Right cardiac atrium (tissue), 5 donors: Measurements from ENCODE around the gene HIC1. TPM values are rescaled to one million over a fixed set of nuclear protein-coding genes. Genes with fewer than 3 reads are reported as not detected.

Experiments
- ATAC-seq, 2 donors: fragments of 200-7000 bp; cut with Tn5 transposase; one replicate each; pipeline versions ENCODE4 v1.8.0 to v1.9.1; 2020; ENCODE audit warnings: moderate library complexity in 2 of 2, mild to moderate bottlenecking in 1 of 2
- DNase-seq, 3 donors: peaks; one replicate each; pipeline ENCODE4 v3.0.0-alpha.2; 2020
- H3K27ac ChIP-seq: one replicate; pipeline ENCODE4 v1.5.1; 2013; ENCODE audit warnings: mild to moderate bottlenecking, low read length, control low read depth, moderate library complexity
- H3K27me3 ChIP-seq: one replicate; pipeline ENCODE4 v1.6.1; 2013; ENCODE audit not compliant: control insufficient read depth, insufficient read depth
- H3K4me1 ChIP-seq: one replicate; pipeline ENCODE4 v1.6.1; 2013; ENCODE audit warnings: low read length; ENCODE audit not compliant: control insufficient read depth, insufficient read depth
- H3K4me3 ChIP-seq: one replicate; pipeline ENCODE4 v1.5.1; 2013; ENCODE audit warnings: low read length, control low read depth
- H3K9me3 ChIP-seq: one replicate; pipeline ENCODE4 v1.6.1; 2013; ENCODE audit warnings: low read length; ENCODE audit not compliant: control insufficient read depth
- WGBS: extraction: QIAGEN DNeasy Blood & Tissue Kit; methylation state at CpG from one replicate; pipeline ENCODE4 v1.1.7; 2013; 5-methylcytosine and 5-hydroxymethylcytosine counted together
- intact Hi-C, 4 donors: fragments of 100-400 bp; cut with DNase I; formaldehyde crosslinking; loops; one replicate each; pipeline versions ENCODE4 v1.11.0 to v1.14.0; 2022 to 2023
- polyA plus RNA-seq: library from polyadenylated mRNA; stranded (reverse); fragments of 200-250 nt; gene quantifications from one replicate; pipeline ENCODE4 v1.2.3, GENCODE V29; 2013
- total RNA-seq, 4 donors: library from RNA; stranded (reverse); fragmentation: NEBNext Ultra II Directional; extraction: Animal tissue kit (Norgen Biotek cat#: 25700); gene quantifications; one replicate each; pipeline ENCODE4 v1.2.1, GENCODE V29; 2021
- donor health status: healthy with polysubstance abuse.
- donor health status: DM: no; HTN: yes; CAD: no.
- donor health status: DM: no; HTN: no; CAD: no.
- donor health status: DM: no; HTN: yes; CAD: no; lungs with severe emphysema.
- donor health status: DM: yes; HTN: yes; CAD: no.

HIC1 gene
- total and polyA plus RNA-seq, 5 donors, result 10.3 to 33.0 (median 24.2) TPM

DNA sequence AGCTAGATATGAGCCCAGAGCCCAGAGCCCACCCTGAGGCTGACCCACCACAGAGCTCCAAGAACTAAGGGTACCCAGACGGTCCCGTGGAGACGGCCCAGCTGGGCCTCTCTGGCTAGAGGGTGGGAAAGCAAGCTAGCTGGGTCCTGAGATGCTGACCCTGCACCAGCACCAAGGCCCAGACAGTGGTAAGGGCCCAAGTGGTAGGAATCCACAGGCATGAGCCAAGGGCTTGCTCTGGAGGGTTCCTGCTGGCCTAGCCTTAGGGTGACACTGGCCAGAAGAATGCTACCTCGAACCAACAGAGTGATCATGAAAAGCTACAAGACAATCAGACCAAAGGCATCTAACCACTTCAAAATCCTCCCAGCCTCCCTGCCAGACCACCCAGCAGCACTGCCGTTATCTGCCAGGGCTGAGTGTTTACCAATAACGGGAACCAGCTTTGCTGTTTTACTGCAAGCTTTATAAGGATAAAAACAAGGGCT is 13.2 kb downstream of the HIC1 start:
- Histone ChIP-seq H3K9me3 (no peaks in the 10 kb centered on the region), H3K4me3 (no peak overlapping the region), H3K4me1 (peaks cover 15% of the 10 kb centered on the region), H3K27ac (peak overlapping the region; percentile 83), H3K27me3 (no peaks in the 10 kb centered on the region)
- 56% methylated on average over 6 of the region's 6 CpGs for WGBS
- intact Hi-C loops, result loop anchor here in 1 of 4 donors (10.0 kb wide), 1 partner anchor 57 kb away; no protein-coding TSS in a partner anchor
- no peak for ATAC-seq
- peak in 1 of 3 donors; percentile 57 for DNase-seq

DNA sequence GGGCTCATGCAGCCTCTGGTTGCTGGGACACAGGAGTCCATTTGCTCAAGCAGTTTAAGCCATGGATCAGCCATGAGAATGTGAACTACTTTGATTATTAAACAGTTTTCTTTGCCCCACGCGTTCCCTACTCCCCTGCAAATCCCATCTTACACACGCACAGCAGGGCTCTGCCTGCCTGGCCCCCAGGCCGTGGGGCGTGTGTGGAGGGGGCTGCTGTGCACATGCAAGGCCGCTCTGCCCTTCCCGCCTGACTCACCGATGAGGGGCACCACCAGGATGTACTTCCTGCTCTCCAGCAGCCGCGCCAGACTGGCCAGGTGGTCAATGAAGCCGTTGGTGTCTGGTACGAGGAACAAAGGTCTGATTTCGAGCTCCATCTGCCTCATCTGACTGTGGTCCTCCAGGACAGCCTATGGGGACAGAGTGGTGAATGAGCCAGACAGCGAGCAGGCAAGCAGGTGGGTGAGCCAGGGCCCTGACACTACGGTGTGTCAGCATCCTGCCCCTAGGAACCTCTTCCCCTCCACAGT is 13.7 kb downstream of the HIC1 start:
- H3K9me3 ChIP-seq, result no peaks in the 10 kb centered on the region
- intact Hi-C loops, result loop anchor here in 1 of 4 donors (10.0 kb wide), 1 partner anchor 56 kb away; no protein-coding TSS in a partner anchor
- DNase-seq, result peak; percentile 28 to 60 (median 53)
- H3K27me3 ChIP-seq, result no peaks in the 10 kb centered on the region
- ATAC-seq, result no peak
- no peak overlapping the region for H3K4me3 ChIP-seq
- peaks cover 15% of the 10 kb centered on the region for H3K4me1 ChIP-seq
- peak overlapping the region; percentile 83 for H3K27ac ChIP-seq
- WGBS, result 70% methylated on average over 15 of the region's 15 CpGs

DNA sequence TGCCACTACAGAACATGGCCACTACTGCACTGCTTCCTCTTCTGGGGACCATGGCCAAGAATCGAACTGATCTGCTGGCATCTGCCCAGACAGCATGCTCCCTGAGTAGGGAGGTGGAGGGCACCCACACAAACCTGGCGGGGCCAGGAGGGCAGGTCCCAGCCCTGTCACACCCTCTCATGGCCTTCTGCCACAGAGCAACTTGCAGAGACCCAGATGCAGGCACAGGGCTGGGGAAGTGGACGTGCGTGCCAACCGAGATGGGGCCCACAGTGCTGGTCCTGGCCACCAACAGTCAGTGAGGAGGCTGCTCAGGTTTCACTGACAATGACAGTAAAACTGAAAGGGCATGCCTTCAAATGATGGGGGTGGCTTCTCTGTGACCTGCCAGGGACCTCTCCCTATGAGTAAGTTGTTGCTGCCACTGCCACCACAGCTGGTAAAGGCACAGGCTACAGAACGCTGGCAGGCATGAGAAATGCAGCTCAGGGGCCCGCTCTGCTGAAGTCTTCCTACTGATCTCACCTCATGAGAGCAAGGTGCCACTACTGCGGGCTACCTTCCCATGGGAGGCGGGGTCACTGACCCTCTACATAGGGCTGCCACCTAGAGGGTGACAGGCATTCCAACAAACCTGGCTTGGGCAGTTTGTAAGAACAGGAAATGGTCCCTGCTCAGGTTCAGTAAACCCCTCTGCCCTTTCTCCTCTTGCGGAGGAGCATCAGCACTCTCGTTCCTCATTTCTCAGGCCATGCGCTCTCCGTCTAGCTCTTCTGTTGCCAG is 15.5 kb downstream of the HIC1 start:
- Histone ChIP-seq H3K27ac (peak overlapping the region; percentile 85), H3K4me1 (peaks cover 18% of the 10 kb centered on the region), H3K9me3 (no peaks in the 10 kb centered on the region), H3K27me3 (no peaks in the 10 kb centered on the region), H3K4me3 (no peak overlapping the region)
- intact Hi-C loops, result no loop called here
- 83% methylated on average over 13 of the region's 13 CpGs for WGBS
- DNase-seq (peak; percentile 22 to 66 (median 52)), ATAC-seq (no peak)

DNA sequence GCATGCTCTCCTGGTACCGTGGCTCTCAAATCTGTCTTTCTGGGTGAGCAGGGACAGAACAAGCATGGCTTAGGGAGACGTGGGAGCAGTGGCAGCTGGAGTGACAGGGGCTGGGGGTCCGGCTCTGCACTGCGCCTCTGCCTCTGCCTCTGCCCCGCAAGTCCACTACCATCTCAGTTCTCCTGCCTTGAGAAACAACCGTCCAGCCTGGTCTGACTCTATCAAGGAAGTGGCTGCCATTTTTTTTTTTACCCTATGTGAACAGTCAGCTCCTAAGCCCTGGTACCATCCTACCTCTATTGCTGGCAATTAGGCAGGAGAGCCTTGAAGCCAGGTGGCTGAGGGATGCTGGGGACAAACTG is 16.1 kb downstream of the HIC1 start:
- DNase-seq (peak in 2 of 3 donors; percentile 0 to 7), ATAC-seq (no peak)
- H3K4me3 ChIP-seq, result no peak overlapping the region
- WGBS, result 84% methylated on average over 6 of the region's 6 CpGs
- peaks cover 23% of the 10 kb centered on the region for H3K4me1 ChIP-seq
- no peaks in the 10 kb centered on the region for H3K9me3 ChIP-seq
- no peaks in the 10 kb centered on the region for H3K27me3 ChIP-seq
- intact Hi-C loops, result no loop called here
- peak overlapping the region; percentile 85 for H3K27ac ChIP-seq

DNA sequence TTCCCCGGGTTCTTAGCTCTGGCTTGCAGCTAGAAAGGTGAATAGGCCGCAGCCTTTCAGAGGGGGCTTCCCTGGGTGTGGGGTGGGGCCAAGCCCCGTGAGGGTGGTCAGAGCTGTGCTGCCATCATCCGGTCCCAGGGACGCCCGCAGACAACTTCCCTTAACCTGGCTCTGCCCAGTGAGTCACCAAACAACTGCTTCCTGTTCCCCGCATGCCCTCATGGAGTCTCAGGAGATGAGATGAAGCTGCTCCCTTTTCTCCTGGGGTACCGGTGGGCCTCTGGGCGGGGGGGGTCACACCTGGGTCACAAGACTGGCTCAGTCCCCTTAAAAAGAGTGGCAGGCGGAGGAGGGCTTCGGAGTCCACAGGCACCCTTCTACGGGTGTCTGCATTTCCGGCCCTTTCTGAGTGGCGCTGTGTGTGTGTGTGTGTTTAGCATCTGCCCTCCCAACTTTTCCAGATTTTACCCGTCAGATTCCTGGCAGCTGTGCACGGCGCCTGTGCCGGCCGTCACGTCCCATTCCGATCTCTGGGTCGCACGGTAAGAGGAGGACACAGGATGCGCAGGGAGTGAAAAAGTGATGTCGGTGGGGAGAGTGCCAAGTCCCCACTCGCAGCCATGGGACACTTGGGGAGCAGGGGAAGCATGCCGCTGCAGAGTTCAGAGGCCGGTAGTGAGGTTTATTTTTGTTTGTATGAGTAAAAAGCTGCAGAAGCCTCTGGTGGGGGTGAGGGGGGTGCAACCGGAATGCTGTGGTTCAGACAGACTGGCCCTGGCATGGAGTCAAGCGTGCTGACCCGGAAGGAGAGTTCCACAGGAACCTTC is 16.8 kb downstream of the HIC1 start:
- no peaks in the 10 kb centered on the region for H3K27me3 ChIP-seq
- ATAC-seq (peak; percentile 65), DNase-seq (peak; percentile 76 to 90 (median 89))
- 47% methylated on average over 31 of the region's 31 CpGs for WGBS
- intact Hi-C loops, result no loop called here
- peak overlapping the region; percentile 85 for H3K27ac ChIP-seq
- no peaks in the 10 kb centered on the region for H3K9me3 ChIP-seq
- H3K4me1 ChIP-seq, result peaks cover 26% of the 10 kb centered on the region
- H3K4me3 ChIP-seq, result no peak overlapping the region

DNA sequence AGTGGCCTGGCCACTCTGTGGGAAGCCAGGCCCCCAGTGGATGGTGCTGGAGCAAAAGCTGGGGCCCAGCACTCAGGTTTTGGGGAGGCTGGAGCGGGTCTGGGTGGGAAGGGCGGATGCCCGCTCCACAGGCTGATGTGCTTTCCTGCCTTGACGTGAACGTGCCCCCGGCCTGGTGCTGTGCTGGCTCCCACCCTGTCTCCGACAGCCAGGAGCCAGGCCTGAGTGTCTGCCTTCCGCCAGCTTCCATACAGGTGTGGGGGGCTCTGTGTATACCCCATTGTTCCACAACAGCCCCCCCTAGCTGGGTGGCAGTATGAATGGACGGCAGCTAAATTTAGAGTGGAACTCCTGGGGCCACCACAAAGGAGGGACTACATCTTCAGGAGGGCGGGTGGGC is 20.0 kb downstream of the HIC1 start:
- no peak overlapping the region for H3K4me3 ChIP-seq
- H3K4me1 ChIP-seq, result peaks cover 19% of the 10 kb centered on the region
- no peaks in the 10 kb centered on the region for H3K9me3 ChIP-seq
- peak overlapping the region; percentile 78 for H3K27ac ChIP-seq
- ATAC-seq, result no peak
- 63% methylated on average over 10 of the region's 10 CpGs for WGBS
- intact Hi-C loops, result no loop called here
- peak in 1 of 3 donors; percentile 55 for DNase-seq
- no peaks in the 10 kb centered on the region for H3K27me3 ChIP-seq

DNA sequence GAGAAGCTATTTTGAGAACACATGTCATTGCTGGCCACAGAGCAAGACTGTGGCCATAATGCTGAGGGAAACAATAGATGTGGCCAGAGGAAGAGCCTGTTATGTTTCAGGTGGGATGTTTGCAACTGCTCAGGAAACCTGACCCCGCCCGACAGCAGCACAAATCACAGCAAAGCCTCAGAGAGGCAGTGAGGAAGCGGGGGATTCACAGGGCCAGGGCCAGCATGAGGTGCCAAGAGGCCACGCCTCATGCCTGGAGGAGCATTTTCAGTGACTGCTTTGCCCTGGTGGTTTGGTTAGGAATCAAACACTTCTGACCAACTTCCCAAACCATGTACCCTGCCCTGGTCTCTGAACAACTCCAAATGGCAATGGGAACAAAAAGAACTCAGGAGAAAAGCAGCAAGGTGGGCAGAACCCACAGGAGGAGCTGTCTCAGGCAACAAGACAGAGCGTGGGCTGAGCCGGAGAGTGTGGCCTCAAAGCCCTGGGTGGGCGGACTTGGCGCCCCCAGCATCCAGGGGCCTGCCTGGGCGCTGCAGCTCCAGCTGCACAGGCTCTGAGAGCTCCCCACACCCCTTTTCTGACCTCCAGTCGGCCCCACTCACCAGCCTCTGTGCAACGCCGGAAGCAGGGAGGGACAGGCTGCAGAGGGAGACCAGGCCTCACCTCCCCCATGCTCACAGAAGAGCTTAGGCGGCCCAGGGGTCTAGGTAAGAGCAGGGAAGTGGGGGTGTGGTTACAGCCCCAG is 20.6 kb downstream of the HIC1 start:
- intact Hi-C loops, result no loop called here
- H3K27me3 ChIP-seq, result no peaks in the 10 kb centered on the region
- no peaks in the 10 kb centered on the region for H3K9me3 ChIP-seq
- ATAC-seq, result peak; percentile 63 to 77
- peak; percentile 64 to 84 (median 80) for DNase-seq
- peak overlapping the region; percentile 84 for H3K27ac ChIP-seq
- H3K4me1 ChIP-seq, result peaks cover 19% of the 10 kb centered on the region
- no peak overlapping the region for H3K4me3 ChIP-seq
- 38% methylated on average over 13 of the region's 13 CpGs for WGBS

DNA sequence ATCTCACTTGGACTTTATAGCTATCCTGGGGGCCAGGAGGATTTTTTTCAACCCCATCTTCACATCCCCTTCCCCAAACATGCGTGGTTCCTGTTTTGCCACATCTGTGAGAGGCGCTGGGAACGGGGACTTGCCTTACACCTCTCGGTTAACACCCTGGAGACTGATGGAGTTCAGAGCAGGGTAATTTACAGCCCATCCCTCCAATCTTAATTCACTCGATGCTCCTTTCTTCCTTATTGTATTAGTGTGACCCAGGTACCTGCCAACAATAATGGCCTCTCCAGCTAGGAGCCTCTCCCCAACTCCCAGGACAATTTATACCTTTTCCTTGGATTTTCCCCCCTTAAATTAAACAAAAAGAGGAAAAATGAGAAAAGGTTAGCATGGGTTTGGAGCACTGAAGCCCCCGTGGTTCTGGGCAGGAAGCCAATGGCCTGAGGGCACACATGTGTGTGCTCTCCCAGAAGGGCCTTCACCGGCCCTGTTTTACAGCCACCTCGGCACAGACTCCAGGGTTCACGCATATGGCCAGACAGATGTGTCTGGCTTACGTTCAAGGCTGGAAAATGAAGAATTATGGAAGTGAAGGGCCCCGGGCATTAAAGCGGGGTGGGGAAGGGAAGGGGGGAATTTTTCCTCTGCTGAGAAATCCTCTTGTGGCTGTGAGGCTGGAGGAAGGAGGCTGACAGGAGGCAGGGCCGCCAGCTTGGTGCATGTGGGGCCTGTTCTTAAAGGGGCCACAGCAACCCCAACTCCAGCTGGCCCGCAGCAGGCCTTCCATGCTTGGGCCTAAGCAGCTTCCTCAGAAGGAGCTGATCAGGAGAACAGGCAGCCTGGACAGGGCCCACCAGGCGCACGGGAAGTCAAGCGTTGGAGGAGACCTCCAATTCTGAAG is 21.4 kb downstream of the HIC1 start:
- intact Hi-C loops, result no loop called here
- H3K4me1 ChIP-seq, result peaks cover 17% of the 10 kb centered on the region
- peak in 2 of 3 donors; percentile 27 to 57 for DNase-seq
- 49% methylated on average over 17 of the region's 17 CpGs for WGBS
- peak overlapping the region; percentile 84 for H3K27ac ChIP-seq
- no peaks in the 10 kb centered on the region for H3K27me3 ChIP-seq
- H3K4me3 ChIP-seq, result no peak overlapping the region
- no peaks in the 10 kb centered on the region for H3K9me3 ChIP-seq
- no peak for ATAC-seq

DNA sequence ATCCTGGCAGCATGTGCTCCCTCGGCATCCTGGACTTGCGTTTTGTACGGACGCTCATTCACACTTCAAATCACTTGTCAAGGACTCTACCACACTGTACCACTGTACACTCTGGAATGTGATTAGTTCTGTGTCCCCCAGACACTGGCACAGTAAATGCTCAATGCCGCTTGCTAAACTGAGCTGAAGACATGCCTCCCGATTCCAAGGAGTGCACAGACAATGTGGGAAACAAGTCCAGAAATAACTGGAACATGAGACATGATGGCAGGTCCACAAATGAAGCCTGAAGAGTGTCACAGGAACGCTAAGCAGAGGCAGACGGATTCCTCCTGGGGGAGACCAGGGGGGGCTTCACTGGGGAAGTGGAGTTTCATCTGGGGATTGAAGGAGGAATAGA is 22.1 kb downstream of the HIC1 start:
- intact Hi-C loops, result no loop called here
- WGBS, result 58% methylated on average over 8 of the region's 8 CpGs

DNA sequence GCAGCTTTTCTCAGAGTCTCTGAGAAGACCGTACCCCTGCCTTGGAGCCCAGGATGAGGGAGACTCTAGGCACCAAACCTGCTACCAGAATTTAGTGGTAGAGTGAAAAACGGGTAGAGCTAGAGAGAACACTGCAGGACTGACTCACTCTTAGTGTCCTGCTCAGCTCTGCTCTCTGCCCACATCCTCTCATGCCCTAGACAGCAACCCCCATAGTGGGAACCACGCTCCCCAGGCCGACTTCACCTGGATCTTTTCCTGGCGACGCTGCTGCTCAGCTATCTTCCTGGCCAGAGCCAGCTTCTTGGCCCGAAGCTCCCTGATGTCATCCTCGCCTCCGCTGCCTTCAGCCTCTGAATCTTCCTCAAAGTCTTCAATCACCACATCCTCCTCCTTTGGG is 26.7 kb downstream of the HIC1 start:
- intact Hi-C loops, result no loop called here
- no peak overlapping the region for H3K4me3 ChIP-seq

More for the DNA sequence above, 22.1 kb downstream of the HIC1 start:
- H3K27me3 ChIP-seq, result no peaks in the 10 kb centered on the region
- ATAC-seq (no peak), DNase-seq (no peak)
- H3K4me3 ChIP-seq, result no peak overlapping the region
- H3K9me3 ChIP-seq, result no peaks in the 10 kb centered on the region
- peak overlapping the region; percentile 84 for H3K27ac ChIP-seq
- H3K4me1 ChIP-seq, result peaks cover 16% of the 10 kb centered on the region

More for the DNA sequence above, 26.7 kb downstream of the HIC1 start:
- ATAC-seq (no peak), DNase-seq (no peak)
- no peak overlapping the region for H3K27ac ChIP-seq
- 76% methylated on average over 9 of the region's 9 CpGs for WGBS
- H3K27me3 ChIP-seq, result no peaks in the 10 kb centered on the region
- no peaks in the 10 kb centered on the region for H3K9me3 ChIP-seq
- H3K4me1 ChIP-seq, result peaks cover 34% of the 10 kb centered on the region
